GM19035 (cell line): ENCODE data around the gene CORO1C.

Experiments used
- ATAC-seq: cut with Tn5 transposase; IDR thresholded peaks from one replicate; pipeline ENCODE4 v1.9.1; 2021; ENCODE audit not compliant: unreplicated experiment

Gene CORO1C

DNA sequence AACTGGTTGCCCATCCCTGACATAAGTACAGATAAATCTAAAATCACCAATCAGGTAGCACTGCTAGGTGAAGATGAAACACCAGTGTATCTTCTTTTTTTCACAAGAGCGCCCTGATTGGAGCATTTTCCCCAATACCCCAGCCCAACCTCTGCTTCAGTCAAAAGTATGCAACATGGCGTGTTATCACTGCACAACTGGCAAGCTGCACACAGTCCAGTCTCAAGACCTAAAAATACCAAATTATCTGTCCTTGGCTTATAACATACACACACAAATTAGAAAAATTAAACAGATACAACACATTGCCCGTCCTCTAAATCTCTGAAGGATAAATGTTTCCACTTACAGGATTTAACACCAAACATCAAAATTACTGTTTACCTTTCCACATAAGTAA is 77.4 kb downstream of the CORO1C start:
- ATAC-seq: no peak

GRCh38 chr12:108653082-108653516 is 78.2 kb downstream of the CORO1C start:
- ATAC-seq: no peak

GRCh38 chr12:108650083-108650482 is 81.2 kb downstream of the CORO1C start:
- no peak for ATAC-seq

GRCh38 chr12:108649669-108650068 is 81.6 kb downstream of the CORO1C start:
- no peak for ATAC-seq

GRCh38 chr12:108649126-108649525 is 82.2 kb downstream of the CORO1C start:
- ATAC-seq: no peak

- ATAC-seq: no peak
Measured at GRCh38 chr12:108648371-108648770, 82.9 kb downstream of the CORO1C start.

DNA sequence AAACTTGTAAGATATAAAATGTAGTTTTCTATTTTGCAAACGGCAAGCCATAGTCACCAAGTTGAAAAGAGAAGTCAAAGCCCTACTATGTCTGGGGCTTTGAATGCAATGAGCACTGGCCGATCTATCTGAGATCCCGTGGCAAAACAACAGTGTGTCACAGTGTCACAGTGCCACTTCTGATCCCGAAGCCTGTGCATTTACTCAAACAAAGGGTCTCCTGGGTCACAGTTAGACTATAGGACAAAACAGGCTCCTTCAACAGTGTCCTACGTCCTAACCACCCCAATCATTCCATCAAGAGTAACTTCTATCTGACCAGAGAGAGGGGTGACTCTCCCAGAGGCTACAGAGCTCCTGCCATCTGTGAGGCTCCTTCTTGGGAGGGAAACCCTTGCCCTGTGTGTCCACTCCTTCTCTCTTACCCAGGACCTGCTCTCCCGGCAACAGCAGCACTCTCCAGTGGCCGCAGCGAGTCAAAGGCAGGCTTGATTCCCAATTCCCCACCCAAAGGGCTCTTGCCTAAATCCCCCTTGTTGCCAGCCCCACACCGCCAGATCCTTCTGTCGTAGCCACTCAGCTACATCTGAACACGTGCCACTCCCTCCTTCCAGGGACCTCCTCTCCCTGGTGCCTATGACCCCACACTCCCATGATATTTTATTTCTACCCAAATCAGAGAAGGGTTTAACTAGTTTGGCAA is 83.6 kb downstream of the CORO1C start:
- ATAC-seq: no peak

DNA sequence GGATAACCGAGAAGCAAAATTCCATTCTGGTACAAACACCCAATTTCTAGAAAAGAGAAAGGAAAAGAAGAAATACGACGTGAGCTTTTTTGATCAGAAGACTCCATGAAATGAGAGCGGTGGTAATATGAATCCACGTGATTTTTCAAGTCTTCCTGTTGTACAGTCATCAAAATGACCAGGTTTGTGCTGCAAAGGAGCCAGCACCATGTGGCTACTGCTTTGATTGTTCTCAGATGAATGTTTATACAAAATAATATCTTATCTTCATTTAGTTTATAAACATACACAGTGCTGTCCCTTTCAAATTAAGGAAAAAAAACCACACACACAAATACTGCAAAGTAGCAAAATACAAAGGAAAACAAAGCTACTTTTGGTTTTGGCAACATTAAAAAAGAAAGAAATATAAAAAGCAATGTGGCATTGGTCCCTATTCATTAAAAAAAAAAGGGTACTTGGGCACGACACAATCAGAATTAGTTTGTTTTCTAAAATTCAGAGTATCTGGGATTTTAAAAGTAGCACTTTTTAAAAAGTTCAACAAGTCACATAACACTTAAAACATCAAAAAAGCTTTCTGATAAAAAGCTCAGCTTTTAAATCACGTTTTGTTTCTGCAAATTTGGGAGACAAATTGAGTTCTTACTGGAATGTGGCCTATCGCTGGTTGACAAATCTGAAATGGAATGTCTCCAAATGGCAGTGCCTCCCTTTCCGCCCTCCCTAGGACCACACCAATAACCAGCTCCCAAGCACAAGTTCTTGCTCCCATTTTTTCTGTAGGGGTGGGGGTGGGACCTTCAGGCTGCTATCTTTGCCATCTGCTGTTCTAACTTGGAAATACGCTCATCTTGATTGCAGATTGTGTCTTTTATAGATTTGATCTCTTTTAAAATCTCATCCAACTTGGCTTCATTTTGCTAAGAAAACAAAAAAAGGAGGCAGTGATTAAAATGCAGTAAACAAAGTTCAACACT is 84.4 kb downstream of the CORO1C start:
- no peak for ATAC-seq

DNA sequence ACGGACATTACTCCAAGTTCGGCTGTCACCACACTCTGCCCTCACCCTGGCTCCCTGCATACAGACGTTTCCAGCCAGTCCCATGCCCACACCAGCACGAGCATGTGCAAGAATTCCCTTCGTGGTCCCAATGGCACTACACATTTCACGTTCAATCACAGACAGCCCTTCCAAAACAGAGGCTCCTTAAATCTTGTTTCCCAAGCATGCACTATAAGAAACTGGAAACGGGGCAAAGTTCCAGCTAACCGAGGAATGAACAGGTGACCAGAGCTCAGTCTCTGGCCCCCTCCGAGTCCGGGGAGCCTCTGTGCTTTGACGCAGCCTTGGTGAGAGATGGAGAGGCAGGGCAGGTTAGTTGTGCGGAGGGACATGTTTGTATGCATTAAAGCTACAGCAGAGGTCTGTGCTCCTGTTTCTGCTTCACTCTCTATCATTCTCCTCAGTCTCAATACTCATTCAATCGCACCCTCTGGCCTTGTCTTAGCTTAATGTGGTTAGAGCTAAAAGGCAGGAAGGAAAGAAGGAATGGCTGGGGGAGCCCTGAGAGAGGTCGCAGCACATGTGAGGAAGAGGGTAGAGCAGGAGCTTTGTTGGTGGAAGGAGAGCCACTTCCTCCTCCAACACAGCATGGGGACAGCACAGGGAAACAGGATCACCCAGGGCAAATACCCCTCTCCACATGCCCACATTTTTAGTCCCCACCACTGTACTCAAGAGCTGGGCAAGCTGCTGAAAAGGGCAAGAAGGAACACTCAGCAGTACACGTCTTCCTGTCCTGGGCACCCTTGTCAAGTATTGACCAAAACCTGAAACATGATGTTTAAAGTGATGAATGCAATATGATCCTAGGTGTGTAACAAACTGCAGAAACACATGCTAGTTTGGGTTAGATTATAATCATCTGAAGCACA is 85.4 kb downstream of the CORO1C start:
- no peak for ATAC-seq

DNA sequence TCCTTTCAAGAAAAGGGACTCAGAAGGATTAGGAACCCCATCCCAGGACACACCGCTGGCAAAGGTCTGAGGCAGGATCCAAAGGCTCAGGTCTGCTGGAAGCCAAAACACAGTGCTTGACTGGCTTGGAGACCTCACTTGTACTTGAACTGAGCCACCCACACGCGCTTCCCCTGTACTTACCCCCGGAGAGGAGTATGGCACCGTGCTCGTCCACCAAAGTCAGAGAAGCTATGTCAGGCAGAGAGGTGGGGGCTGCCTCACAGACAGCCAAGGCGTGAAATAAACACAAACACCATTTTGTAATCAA is 86.6 kb downstream of the CORO1C start:
- no peak for ATAC-seq

- no peak for ATAC-seq
Measured at GRCh38 chr12:108643941-108644810, 87.1 kb downstream of the CORO1C start.

- no peak for ATAC-seq
Measured at GRCh38 chr12:108642899-108643654, 88.2 kb downstream of the CORO1C start.

GRCh38 chr12:108642269-108642870 is 88.9 kb downstream of the CORO1C start:
- ATAC-seq: no peak

DNA sequence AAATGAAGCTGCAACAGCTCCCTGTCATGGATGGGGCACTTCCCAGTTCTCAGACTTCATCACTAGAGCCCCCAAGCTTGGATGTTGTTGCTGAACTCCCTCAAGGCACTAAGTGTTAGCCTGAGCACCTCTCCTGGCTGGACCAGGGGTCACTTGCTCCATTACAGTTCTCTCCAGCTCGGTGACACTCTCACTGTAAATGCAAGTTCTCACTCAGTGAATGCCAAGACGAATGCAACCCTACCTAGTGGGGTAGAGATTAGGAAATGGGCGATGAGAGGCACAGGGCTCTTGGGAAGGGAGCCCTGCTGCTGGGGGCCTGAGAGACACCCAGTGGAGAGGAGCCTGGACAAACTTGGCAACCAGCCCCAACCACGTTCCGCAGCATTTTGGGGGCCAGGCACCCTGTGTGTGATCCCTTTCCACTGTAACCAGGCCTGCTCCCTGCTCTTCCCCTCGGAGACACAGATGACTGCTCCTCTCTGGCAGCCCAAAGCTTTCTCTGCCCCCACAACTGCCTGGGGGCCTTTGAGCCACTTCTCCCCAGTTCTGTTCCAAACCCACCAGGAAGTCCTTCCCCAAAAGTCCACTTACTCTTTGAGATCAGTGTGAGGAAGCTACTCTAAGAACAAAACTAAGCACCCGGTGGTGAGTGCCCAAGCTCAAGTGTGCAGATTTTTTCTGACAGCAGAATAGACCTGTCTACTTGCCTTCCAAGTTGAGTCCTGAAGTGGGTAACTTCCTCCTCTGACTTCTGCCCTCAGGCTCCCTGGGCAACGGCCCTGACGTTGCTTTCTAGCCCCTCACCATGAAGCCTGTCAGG is 89.7 kb downstream of the CORO1C start:
- no peak for ATAC-seq

- no peak for ATAC-seq
Measured at GRCh38 chr12:108640802-108641445, 90.4 kb downstream of the CORO1C start.

DNA sequence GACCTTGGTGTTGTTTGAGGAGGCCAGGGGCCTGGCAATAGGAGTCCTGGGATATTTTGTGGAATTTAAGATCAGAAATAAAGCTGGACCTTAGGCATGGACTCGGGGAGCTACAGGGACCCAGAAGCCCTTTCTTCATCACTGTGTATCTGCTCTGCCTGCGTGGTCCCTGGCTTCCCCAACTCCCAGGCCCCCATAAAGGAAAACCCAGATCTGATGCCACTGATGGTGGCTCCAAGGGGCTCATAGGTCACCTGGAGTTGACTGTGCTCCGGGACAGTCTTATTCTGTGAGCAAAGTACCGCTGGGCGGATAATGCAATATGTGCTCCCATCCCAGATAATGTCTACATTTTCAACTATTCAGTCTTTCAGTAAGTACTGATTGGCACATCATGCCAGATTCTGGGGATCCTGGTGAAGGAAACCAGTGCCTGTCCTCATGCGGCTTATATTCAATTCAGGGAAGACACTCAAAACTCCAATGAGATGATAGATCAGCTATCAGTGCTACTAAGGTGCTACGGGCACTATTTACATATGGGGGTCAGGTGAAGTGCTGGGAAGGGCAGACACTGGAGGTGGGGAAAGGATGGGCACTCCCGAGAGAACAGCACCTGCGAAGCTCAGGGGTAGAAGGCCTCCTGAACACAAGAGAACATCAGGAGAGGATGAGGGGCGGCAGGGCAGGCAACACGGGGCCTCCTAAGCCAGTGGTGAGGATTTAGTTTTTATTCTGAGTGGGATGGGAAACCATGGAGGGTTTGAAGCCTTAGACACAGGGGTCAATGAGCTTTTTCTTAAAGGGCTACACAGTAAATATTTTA is 92.1 kb downstream of the CORO1C start:
- ATAC-seq: no peak
